GM12872 (cell line): ENCODE data around the gene FSD1L.

Source experiments
- TF ChIP-seq, protein P1 (sequence below): IDR thresholded peaks from 3 replicates; pipeline ENCODE4 v1.5.1; 2011; ENCODE audit warnings: low read depth, mild to moderate bottlenecking, low read length, moderate library complexity; ENCODE audit not compliant: insufficient read depth

Gene FSD1L

DNA sequence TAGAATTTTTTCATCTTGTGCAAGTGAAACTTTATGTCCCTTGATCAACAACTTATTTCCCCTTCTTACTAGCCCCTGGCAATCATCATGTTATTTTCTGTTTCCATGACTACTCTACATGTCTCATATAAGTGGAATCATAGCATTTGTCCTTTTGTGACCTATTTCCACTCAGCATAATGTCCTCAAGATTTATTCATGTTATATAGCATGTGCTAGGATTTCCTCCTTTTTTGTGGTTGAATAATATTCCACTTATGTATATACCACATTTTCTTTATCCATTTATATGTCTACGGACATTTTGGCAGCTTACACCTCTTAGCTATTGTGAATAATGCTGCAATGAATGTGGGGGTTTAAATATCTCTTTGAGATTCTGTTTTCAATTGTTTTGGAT is 21.0 kb downstream of the FSD1L start:
- TF ChIP-seq, protein P1, sequence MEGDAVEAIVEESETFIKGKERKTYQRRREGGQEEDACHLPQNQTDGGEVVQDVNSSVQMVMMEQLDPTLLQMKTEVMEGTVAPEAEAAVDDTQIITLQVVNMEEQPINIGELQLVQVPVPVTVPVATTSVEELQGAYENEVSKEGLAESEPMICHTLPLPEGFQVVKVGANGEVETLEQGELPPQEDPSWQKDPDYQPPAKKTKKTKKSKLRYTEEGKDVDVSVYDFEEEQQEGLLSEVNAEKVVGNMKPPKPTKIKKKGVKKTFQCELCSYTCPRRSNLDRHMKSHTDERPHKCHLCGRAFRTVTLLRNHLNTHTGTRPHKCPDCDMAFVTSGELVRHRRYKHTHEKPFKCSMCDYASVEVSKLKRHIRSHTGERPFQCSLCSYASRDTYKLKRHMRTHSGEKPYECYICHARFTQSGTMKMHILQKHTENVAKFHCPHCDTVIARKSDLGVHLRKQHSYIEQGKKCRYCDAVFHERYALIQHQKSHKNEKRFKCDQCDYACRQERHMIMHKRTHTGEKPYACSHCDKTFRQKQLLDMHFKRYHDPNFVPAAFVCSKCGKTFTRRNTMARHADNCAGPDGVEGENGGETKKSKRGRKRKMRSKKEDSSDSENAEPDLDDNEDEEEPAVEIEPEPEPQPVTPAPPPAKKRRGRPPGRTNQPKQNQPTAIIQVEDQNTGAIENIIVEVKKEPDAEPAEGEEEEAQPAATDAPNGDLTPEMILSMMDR: no peak

- TF ChIP-seq, protein P1: no peak
Observed at GRCh38 chr9:105473221-105473620, 25.4 kb downstream of the FSD1L start.

DNA sequence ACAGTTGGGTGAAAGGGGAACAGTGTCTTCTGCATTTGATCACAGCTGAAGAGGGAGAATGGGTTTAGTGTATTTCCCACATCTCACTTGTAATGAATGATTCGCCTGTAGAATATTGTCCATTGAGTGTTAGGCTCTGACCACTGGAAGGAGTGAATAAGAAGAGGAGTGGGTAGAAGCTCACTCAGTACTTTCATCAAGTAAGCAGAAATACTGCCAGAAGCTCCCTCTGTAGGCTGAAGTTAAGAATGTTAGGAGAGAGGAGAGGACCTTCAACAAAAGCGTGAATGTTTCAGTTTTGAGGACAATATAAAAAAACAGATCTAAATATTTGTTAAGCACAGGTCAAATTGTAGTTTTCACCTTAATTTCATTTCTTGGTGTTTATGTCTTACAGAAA is 27.5 kb downstream of the FSD1L start:
- TF ChIP-seq, protein P1: no peak

GRCh38 chr9:105479846-105480245 is 32.0 kb downstream of the FSD1L start:
- TF ChIP-seq, protein P1: no peak

- TF ChIP-seq, protein P1: no peak
Observed at GRCh38 chr9:105483618-105484017, 35.8 kb downstream of the FSD1L start.

DNA sequence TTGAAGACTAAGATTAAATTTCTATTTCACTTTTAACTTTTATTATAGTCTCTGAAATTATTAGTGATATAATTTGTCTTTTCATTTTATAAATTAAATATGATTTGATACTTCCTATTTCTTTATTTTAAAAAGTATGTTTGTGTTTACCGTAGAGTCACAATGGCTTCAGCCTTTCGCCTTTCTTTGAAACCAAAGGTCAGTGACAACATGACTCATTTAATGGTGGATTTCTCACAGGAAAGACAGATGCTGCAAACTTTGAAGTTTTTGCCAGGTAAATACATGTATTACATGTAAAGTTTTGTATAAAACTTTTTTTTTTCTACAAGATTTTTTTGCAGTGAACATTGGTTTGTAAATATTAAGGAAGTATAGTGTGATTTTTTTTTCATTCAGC is 36.4 kb downstream of the FSD1L start:
- TF ChIP-seq, protein P1: no peak

- TF ChIP-seq, protein P1: no peak
Observed at GRCh38 chr9:105485131-105485530, 37.3 kb downstream of the FSD1L start.

DNA sequence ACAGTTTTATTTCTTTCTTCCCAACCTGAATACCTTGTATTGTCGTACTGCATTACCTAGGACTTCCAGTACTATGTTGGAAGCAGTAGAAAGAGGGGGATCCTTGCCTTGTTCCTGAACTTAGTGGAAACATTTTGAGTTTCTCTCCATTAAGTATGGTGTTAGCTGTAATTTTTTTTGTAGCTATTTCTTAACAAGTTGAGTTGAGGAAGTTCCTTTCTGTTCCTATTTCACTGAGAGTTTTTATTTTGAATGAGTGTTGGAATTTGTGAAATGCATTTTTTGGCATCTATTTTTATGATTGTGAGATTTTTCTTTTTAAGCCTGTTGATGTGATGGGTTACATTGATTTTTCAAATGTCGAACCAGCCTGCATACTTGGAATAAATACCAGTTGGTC is 49.0 kb downstream of the FSD1L start:
- TF ChIP-seq, protein P1: no peak
